Spleen (tissue), 11 donors: ENCODE data around the gene PLEKHA7. TPM values are rescaled to one million over a fixed set of nuclear protein-coding genes. Genes with fewer than 3 reads are reported as not detected.

Experiments used
- DNase-seq: peaks from one replicate; pipeline ENCODE4 v3.0.0-alpha.2; 2020
- H3K27ac ChIP-seq, 8 donors: fragments of 200-600 bp; sonication (generic) in 7 of 8; 1 replicate in 4 of 8; 2 replicates in 4 of 8; pipeline versions ENCODE4 v1.5.0 to v1.8.0; 2016 to 2021; ENCODE audit warnings: inconsistent platforms in 4 of 8, mild to moderate bottlenecking in 4 of 8, moderate library complexity in 1 of 8
- H3K27me3 ChIP-seq, 7 donors: fragments of 200-600 bp; sonication (generic) in 6 of 7; replicated peaks in 1 of 7; 1 replicate in 4 of 7; 2 replicates in 3 of 7; pipeline versions ENCODE4 v1.5.0 to v1.8.0; 2016 to 2021; ENCODE audit warnings: inconsistent platforms in 3 of 7, mild to moderate bottlenecking in 1 of 7
- H3K36me3 ChIP-seq, 6 donors: fragments of 200-600 bp; sonication (generic) in 5 of 6; 1 replicate in 4 of 6; 2 replicates in 2 of 6; pipeline versions ENCODE4 v1.5.0 to v1.8.0; 2016 to 2021; ENCODE audit warnings: inconsistent platforms in 2 of 6
- H3K4me1 ChIP-seq, 6 donors: fragments of 200-600 bp; sonication (generic) in 5 of 6; 1 replicate in 3 of 6; 2 replicates in 3 of 6; pipeline versions ENCODE4 v1.5.0 to v1.8.0; 2016 to 2021; ENCODE audit warnings: inconsistent platforms in 3 of 6
- H3K4me3 ChIP-seq, 8 donors: fragments of 200-600 bp; sonication (generic) in 7 of 8; 1 replicate in 4 of 8; 2 replicates in 4 of 8; pipeline versions ENCODE4 v1.5.0 to v1.8.0; 2016 to 2021; ENCODE audit warnings: inconsistent platforms in 4 of 8, mild to moderate bottlenecking in 4 of 8, moderate library complexity in 2 of 8
- H3K9me3 ChIP-seq, 8 donors: fragments of 200-600 bp; sonication (generic) in 7 of 8; 1 replicate in 4 of 8; 2 replicates in 4 of 8; pipeline versions ENCODE4 v1.5.0 to v1.8.0; 2016 to 2021; ENCODE audit warnings: inconsistent platforms in 4 of 8
- POLR2A ChIP-seq, 3 donors: fragments of 450-650 bp; IDR thresholded peaks; one replicate each; pipeline ENCODE4 v1.5.1; 2017; ENCODE audit warnings: antibody characterized with exemption in 3 of 3, mild to moderate bottlenecking in 1 of 3
- POLR2AphosphoS5 ChIP-seq, 3 donors: sonication (generic); formaldehyde crosslinking; IDR thresholded peaks; one replicate each; pipeline ENCODE4 v1.5.1; 2017; ENCODE audit warnings: antibody characterized with exemption in 3 of 3
- WGBS, 5 donors: extraction: QIAGEN DNeasy Blood & Tissue Kit in 3 of 5; methylation state at CpG; one replicate each; pipeline versions ENCODE4 v1.1.5 to v1.1.7; 2013 to 2018; 5-methylcytosine and 5-hydroxymethylcytosine counted together
- intact Hi-C: fragments of 100-400 bp; cut with DNase I; formaldehyde crosslinking; loops from one replicate; pipeline ENCODE4 v1.15.0; 2023; ENCODE audit warnings: low total_unique reads
- polyA plus RNA-seq, 3 donors: library from polyadenylated mRNA; stranded (reverse); fragments of 200-250 nt; gene quantifications; one replicate each; pipeline ENCODE4 v1.2.1, GENCODE V29; 2013
- total RNA-seq, 7 donors: library from RNA; depleted of rRNA in 3 of 7; stranded (reverse); fragments of >200 nt in 3 of 7; fragmentation: NEBNext Ultra II Directional in 4 of 7; extraction: Animal tissue kit (Norgen Biotek cat#: 25700) in 4 of 7; gene quantifications; one replicate each; pipeline versions ENCODE4 v1.1.0 to v1.2.1, GENCODE V29; 2016 to 2021
- TF ChIP-seq, protein P1 (sequence below), 11 experiments: fragments of 200-600 bp in 7 of 11; fragments of 450-650 bp in 4 of 11; sonication (generic) in 4 of 11; IDR thresholded peaks in 8 of 11; conservative IDR thresholded peaks in 3 of 11; 1 replicate in 7 of 11; 2 replicates in 4 of 11; pipeline versions ENCODE4 v1.4.0 to v1.8.0; 2016 to 2021; ENCODE audit warnings: antibody characterized with exemption in 11 of 11, inconsistent platforms in 4 of 11, mild to moderate bottlenecking in 1 of 11
- donor health status: healthy with polysubstance abuse.
- donor health status: DM: no; HTN: no; CAD: no; lungs with moderate emphysema.
- donor health status: DM: no; HTN: no; CAD: no.
- donor health status: Bipolar disorder and iron deficiency.
- donor health status: healthy.
- donor health status: DM: no; HTN: no; CAD: no.
- donor health status: DM: yes; HTN: yes; CAD: no.

The PLEKHA7 gene
- total and polyA plus RNA-seq, 10 donors: 1.8 to 12.8 (median 5.8) TPM

DNA sequence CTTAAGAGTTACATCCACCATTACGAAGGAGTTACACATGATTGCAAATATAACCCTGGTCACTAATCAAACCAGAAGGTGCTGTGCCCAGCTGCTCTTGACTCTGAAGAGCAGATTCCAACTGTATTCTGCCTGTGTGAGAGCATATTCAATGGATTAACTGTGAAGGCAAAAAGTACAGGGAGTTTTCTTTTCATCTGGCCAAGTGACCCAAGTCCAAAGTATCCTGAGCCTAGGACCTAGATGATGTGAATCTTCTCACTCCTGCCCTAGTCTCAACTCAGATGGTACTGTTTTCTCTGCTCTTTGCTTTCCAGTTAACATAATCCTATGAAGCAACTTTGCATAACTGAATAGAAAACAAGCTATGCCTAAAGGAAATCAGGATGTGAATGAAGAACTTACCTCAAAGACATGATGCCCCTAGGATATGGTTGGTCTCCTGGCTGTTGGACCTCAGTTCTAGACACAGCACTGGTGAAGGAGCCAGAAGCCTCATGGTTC lies 169.9 kb downstream of the PLEKHA7 start:
- WGBS, 5 donors: 94 to 100% (median 100%) methylated on average over 1 of the region's 1 CpG
- H3K27me3 ChIP-seq: no peaks in the 10 kb centered on the region
- H3K27ac ChIP-seq: no peak overlapping the region
- no peak overlapping the region for H3K4me3 ChIP-seq
- no peaks in the 10 kb centered on the region for H3K4me1 ChIP-seq
- H3K9me3 ChIP-seq: no peaks in the 10 kb centered on the region
- intact Hi-C loops: no loop called here
- H3K36me3 ChIP-seq: no peaks in the 10 kb centered on the region
- DNase-seq: no peak
- TF ChIP-seq POLR2AphosphoS5 (IDR thresholded peaks at IDR 0.05): no peak
- TF ChIP-seq, protein P1, sequence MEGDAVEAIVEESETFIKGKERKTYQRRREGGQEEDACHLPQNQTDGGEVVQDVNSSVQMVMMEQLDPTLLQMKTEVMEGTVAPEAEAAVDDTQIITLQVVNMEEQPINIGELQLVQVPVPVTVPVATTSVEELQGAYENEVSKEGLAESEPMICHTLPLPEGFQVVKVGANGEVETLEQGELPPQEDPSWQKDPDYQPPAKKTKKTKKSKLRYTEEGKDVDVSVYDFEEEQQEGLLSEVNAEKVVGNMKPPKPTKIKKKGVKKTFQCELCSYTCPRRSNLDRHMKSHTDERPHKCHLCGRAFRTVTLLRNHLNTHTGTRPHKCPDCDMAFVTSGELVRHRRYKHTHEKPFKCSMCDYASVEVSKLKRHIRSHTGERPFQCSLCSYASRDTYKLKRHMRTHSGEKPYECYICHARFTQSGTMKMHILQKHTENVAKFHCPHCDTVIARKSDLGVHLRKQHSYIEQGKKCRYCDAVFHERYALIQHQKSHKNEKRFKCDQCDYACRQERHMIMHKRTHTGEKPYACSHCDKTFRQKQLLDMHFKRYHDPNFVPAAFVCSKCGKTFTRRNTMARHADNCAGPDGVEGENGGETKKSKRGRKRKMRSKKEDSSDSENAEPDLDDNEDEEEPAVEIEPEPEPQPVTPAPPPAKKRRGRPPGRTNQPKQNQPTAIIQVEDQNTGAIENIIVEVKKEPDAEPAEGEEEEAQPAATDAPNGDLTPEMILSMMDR (IDR thresholded peaks at IDR 0.05 in 8 of 11, conservative IDR thresholded peaks at IDR 0.05 in 3 of 11): no peak
- no peak for TF ChIP-seq POLR2A (IDR thresholded peaks at IDR 0.05)

DNA sequence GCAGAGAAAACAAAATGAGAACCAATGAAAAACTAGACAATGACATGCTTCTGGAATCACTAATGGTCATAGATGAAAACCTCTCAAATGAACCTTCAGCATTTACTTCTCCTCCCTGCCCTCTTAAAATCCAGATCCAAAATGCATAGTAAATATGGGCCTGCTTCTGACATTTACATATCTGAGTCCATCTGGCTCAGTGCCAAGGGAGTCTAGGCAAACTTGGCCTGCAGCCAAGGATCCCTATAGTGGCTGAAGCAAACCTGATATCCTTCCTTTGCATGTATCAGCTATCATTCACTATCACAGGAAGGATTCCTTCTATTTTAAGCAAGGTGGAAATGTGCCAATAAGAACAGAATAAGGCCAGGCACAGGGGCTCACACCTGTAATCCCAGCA lies 170.9 kb downstream of the PLEKHA7 start:
- Histone ChIP-seq H3K27me3 (no peaks in the 10 kb centered on the region), H3K36me3 (no peaks in the 10 kb centered on the region), H3K4me1 (no peaks in the 10 kb centered on the region), H3K4me3 (no peak overlapping the region), H3K27ac (no peak overlapping the region), H3K9me3 (no peaks in the 10 kb centered on the region)
- intact Hi-C loops: no loop called here
- no peak for DNase-seq
- TF ChIP-seq POLR2A (IDR thresholded peaks at IDR 0.05) (no peak), POLR2AphosphoS5 (IDR thresholded peaks at IDR 0.05) (no peak)
- TF ChIP-seq, protein P1 (IDR thresholded peaks at IDR 0.05 in 8 of 11, conservative IDR thresholded peaks at IDR 0.05 in 3 of 11): no peak

DNA sequence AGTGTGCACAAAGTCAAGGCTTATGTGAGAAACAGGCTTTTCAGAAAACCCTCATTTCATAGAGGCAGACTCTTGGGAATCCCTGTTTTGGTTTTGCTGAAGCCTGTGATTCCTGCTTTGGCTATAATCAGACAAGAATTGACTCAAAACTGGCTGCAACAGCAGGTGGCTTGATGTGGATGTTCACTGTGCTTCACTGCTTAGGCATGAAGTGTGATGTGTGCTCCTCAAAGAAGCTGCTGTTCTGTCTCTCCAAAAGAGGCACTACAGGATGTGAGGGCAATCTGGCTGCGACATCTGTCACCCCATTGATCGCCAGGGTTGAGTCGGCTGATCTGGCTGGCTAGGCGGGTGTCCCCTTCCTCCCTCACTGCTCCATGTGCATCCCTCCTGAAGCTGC lies 172.2 kb downstream of the PLEKHA7 start:
- Histone ChIP-seq H3K4me1 (no peaks in the 10 kb centered on the region), H3K4me3 (no peak overlapping the region), H3K9me3 (no peaks in the 10 kb centered on the region), H3K36me3 (no peaks in the 10 kb centered on the region), H3K27ac (no peak overlapping the region), H3K27me3 (no peaks in the 10 kb centered on the region)
- intact Hi-C loops: no loop called here
- TF ChIP-seq POLR2A (IDR thresholded peaks at IDR 0.05): no peak
- no peak for TF ChIP-seq POLR2AphosphoS5 (IDR thresholded peaks at IDR 0.05)
- TF ChIP-seq, protein P1 (IDR thresholded peaks at IDR 0.05 in 8 of 11, conservative IDR thresholded peaks at IDR 0.05 in 3 of 11): no peak
- WGBS, 5 donors: 84 to 89% (median 86%) methylated on average over 4 of the region's 4 CpGs
- no peak for DNase-seq

DNA sequence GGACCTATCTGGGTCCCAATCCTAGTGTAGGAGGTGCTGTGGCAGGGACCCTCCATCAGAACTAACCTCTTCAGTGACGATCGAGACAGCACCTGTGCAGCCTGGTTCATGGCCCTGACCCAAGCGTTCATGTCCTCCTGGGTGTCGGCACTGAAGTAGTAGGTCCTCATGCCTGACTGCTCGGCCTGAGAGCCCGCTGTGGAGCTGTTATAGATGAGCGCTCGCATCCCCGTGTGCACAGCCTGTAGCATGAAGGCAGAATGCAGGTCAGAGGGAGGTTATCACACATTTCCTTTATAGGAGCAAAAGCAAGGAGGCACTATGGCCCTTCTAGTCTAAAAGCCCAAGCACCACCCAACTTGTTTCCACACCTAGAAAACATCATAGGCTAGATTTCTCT lies 172.7 kb downstream of the PLEKHA7 start:
- 93 to 97% (median 94%) methylated on average over 8 to 9 of the region's 9 CpGs for WGBS, 5 donors
- intact Hi-C loops: no loop called here
- H3K27ac ChIP-seq: no peak overlapping the region
- no peaks in the 10 kb centered on the region for H3K27me3 ChIP-seq
- DNase-seq: no peak
- no peaks in the 10 kb centered on the region for H3K36me3 ChIP-seq
- H3K9me3 ChIP-seq: no peaks in the 10 kb centered on the region
- no peak overlapping the region for H3K4me3 ChIP-seq
- TF ChIP-seq POLR2AphosphoS5 (IDR thresholded peaks at IDR 0.05): no peak
- TF ChIP-seq, protein P1 (IDR thresholded peaks at IDR 0.05 in 8 of 11, conservative IDR thresholded peaks at IDR 0.05 in 3 of 11): no peak
- TF ChIP-seq POLR2A (IDR thresholded peaks at IDR 0.05): no peak
- no peaks in the 10 kb centered on the region for H3K4me1 ChIP-seq
